HCEC 1CT (cell line): ENCODE measurements around the gene BBX.

ENCODE experiments used
- DNase-seq: peaks from one replicate; pipeline ENCODE4 v3.0.0-alpha.2; 2017

The BBX gene

DNA sequence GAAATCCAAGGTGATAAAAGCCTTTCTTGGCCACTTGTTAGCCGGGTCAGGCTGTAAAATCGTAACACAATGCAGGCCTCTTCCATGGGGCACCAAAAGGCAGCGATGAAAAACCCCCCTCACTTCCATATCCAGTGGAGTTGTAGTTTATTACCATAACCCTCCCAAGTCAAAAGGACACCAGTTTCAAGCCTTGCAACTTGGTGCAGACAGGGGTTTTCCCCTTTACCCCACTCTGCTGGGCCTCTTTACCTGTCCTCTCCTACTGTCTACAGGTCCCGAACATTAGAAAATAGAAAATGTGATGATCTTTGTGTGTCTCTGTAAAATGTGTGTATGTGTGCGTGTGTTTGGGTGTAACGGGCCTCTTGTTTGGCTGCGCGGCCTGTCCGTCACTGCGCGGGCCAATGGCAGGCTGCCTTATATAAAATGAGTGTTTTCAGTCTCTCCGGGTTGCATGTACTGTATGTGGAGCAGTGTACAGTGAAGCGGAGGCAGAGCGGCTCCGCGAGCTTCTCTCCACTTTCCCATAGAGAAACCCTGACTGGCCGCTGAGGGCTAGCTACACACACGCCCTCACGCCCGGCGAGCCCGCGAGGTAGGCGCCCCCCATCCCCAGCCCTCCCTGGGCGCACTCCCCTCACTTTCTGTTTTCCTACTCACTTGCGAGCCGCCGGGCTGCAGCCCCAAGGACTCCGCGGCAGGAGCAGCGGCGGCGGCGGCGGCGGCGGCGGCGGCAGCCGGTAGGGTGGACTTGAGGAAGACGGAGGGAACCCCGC lies at the start of gene BBX:
TSS of gene BBX (plus strand) at position 453 of the 779 bp plus-strand sequence. CDS start 187,499 bp downstream, outside the sequence.
- DNase-seq, result peak; percentile 89

DNA sequence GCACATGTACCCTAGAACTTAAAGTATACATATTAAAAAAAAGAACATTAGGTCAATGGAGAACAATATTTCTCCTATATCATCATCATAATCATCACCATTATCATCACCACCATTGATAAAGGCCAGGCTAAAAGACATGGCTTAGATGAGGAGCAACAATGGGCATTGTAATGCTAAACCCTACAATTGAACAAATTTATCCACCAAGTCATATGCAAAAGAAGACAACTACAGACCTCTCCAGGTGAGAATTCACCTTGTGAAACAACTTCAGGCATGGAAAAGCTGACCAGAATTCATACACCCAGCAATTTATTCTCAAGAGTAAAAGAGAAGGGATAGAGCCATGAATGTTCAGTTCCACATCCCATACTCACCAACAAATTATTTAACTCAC lies 46.3 kb upstream of the BBX start:
- DNase-seq, result no peak

GRCh38 chr3:107487490-107487889 lies 35.3 kb upstream of the BBX start:
- DNase-seq, result no peak

DNA sequence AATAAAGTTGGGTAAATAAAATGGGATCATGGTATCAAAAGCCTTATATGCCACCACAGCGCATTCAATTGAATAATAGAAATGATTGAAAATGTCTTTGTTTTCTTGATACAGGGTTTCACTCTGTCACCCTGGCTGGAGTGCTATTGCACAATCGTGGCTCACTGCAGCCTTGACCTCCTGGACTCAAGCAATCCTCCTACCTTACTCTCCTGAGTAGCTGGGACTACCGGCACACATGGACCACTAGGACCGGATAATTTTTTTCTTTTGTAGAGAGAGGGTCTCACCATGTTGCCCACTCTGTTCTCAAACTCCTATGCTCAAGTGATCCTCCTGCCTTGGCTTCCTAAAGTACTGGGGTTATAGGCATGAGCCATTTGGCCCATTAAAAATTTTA lies 33.8 kb upstream of the BBX start:
- no peak for DNase-seq

DNA sequence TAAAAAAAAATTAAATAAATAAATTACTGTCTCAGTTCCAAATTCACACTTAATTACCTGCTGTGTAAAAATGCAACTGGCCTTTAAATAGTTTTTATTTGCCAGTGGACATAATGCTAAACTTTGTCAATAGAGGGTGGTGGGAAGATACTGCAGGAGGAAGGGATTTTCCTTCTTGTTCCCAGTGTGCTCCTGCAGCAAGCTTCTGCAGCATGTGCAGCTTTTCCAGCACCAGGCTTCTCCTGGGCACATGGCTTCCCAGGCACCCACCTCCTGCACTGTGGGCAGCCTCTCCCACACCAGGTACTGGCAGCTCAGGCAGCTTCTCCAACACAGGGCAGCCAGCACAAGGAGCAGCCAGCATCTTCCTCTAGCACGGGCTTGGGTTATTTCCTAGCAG lies 29.6 kb upstream of the BBX start:
- no peak for DNase-seq

GRCh38 chr3:107496855-107497254 lies 25.9 kb upstream of the BBX start:
- no peak for DNase-seq

- no peak for DNase-seq
Observed at GRCh38 chr3:107498646-107499045, 24.1 kb upstream of the BBX start.

GRCh38 chr3:107506458-107506857 lies 16.3 kb upstream of the BBX start:
- no peak for DNase-seq

DNA sequence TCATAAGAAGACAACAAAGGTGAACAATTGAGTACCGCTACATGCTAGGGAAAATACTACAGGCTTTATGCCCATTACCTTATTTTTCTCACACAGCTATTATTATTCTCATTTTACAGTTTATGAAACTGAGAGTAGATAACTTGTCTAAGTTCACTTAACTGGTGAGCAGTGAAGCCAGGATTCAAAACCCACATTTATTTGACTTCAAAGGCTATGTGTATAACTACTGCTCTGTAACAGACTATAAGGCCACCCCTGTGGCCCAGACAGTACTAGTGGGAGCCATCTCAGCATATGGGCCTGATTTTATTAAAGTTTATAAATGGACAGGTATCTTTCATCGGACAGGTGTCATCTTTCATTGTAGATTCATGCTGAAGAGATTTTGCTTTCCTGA lies 14.4 kb upstream of the BBX start:
- DNase-seq, result no peak

- DNase-seq, result no peak
Observed at GRCh38 chr3:107512108-107512507, 10.7 kb upstream of the BBX start.

- no peak for DNase-seq
Observed at GRCh38 chr3:107514453-107514852, 8.3 kb upstream of the BBX start.

DNA sequence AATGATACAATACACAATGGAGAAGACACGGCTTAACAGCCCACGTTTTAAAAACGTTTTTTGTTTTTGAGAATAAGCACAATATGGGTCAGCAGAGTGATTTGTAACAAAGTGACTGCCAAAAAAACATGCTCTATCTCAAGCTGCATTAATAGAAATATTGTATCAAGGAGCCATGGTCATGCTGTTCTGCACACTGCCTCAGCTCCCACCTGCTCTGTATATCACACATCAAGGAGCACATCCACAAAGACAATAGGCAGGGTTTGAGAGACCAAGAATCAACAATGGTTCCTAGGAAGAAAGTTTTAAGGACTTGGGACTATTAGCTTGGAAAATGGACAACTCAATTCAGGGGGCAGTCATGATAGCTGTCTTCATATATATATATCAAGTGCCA lies 6.3 kb upstream of the BBX start:
- no peak for DNase-seq

DNA sequence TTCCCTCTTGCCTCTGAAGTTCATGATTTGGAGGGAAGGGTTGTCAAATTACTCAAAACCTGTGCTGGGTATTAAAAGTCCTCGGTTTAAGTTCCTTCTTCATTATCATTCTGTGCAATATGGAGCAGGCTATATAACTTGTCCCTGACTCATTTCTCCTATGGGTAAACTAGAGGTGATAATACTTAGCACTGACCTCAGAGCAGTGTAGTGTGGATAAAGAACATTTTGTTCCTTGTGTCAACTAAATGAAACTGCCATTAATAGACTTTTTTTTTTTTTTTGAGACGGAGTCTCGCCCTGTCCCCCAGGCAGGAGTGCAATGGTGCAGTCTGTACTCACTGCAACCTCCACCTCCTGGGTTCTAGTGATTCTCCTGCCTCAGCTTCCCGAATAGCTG lies 2.2 kb upstream of the BBX start:
- no peak for DNase-seq

DNA sequence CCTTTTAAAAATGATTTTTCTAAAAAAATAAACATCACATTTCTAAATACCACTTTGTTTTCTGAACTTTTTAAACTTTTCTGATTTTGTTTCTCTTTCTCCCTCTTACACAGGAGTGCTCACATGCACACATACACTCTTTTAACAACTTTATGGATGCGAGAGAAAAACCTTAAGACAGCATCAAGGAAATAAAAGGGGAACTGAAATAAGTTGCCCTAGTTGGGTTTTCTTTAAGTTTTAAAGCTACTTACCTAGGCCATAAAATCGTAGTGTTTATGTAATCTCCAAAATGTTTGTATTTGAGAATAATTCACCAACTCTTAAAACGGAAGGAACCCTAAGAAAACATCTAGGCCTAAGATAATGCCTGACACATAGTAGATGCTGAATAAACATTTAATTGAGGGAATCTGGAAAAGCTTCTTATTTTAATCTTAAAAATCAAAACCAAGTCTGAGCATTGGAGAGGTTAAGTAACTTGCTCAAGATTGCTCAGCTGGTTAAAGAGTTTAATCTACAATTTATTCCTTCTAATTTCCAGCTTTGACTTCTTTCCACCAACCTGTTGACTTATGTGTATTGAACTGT lies 1.2 kb upstream of the BBX start:
- DNase-seq, result no peak

DNA sequence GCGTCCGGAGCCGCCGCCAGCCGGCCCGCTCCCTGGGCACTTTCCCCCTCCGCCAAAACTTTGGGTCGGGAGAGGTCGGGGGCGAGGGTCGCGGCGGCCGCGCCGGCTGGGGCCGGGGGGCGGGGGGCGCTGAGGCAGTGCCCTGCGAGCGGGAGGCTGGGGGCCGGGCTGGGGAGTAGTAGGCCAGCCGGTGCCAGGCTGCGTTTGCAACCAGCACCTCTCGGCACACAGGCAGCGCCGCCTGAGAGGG lies 452 bp downstream of the BBX start:
- DNase-seq, result no peak

DNA sequence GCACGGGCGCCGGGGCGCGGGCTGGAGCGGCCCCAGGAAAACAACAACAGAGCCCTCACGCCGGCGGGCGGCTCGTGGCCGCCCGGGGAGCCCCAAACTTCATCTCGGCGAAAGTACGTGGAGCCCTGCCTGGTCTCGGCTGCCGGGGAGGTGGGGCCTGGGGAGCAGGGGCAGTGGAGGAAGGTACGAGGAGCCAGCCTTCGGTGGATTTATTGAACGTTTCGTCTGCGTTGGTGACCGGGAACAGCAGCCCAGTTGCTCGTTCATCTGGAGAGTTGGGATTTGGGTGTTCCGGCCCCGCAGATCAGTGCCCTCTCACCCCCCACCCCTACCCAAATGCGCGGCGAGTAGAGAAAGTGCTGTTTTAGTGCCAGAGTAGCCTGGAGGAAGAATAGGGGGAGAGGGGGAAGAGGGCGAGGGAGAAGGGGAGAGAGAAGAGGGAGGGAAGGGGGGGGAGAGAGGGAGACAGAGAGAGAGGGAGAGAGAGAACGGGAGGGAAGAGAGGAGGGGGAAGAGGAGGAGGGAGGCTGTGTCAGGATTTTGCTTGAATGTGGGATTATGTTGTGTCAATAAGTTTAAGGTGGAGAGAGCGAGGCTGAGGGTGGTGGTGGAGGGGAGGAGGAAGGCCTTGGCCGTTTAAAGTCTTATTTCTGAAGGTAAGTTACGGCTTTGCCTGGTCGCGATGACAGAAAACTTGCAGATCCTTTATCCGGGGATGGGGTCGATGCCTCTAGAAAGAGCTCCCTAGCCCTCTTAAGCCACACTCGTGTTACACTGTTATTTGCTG lies 970 bp downstream of the BBX start:
- DNase-seq, result peak; percentile 51

GRCh38 chr3:107524326-107524840 lies 1.6 kb downstream of the BBX start:
- peak; percentile 20 for DNase-seq

- DNase-seq, result peak; percentile 36
Observed at GRCh38 chr3:107524841-107525643, 2.3 kb downstream of the BBX start.

GRCh38 chr3:107525644-107526305 lies 3.0 kb downstream of the BBX start:
- DNase-seq, result no peak

DNA sequence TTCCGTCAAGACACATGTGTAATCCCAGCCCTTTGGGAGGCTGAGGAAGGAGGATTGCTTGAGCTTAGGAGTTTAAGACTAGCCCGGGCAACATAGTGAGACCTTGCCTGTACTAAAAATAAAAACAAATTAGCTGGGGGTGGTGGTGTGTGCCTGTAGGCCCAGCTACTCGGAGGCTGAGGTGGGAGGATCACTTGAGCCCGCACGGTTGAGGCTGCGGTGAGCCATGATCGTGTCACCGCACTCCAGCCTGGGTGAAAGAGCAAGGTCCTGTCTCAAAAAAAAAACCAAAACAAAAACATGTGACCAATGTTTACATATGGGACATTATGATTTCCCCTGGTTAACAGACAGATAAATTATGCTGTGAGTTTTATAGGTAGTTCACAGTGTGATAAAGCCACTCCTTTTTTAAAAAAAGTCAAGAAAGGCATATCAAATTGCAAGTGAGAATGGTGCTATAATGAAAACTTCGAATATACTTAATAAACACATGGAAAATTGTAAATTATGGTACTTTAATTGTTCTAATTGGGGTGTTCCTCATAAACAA lies 9.2 kb downstream of the BBX start:
- no peak for DNase-seq

DNA sequence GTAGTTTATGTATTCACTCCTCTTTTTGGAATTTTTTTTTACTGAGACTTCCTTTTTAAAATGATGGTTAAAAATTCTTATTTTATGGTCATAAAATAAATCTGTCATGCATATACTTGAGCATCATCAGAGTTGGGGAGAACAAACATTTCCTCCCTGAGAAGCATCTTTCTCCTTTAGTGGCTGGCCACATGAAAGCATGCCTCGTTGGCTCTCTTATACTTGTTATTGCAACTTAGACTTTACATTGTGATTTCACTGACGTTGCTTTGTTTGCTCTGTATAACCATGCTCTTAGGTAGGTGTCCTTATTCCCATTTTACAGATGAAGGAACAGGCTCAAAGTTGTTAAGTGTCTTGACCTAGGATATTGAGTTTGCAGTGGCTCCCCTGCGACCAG lies 18.1 kb downstream of the BBX start:
- DNase-seq, result no peak

- DNase-seq, result no peak
Observed at GRCh38 chr3:107542665-107543064, 19.9 kb downstream of the BBX start.
